Activated CD8-positive, alpha-beta T cell treated with anti-CD3 and anti-CD28 coated beads for 36 hours (primary cell): Measurements from ENCODE around the gene CEND1. TPM values are rescaled to one million over a fixed set of nuclear protein-coding genes. Genes with fewer than 3 reads are reported as not detected.

Experiments used
- ATAC-seq: fragments of 200-7000 bp; cut with Tn5 transposase; one replicate; pipeline ENCODE4 v1.10.0; 2021; ENCODE audit warnings: mild to moderate bottlenecking, moderate library complexity
- CTCF ChIA-PET: fragments of 350-600 bp; sonication (Branson Sonifier 250); formaldehyde crosslinking; loops from one replicate; lab custom pipeline; 2021; ENCODE audit warnings: antibody characterized with exemption; lab: Charles Lee
- POLR2A ChIA-PET: fragments of 350-600 bp; sonication (Branson Sonifier 250); formaldehyde crosslinking; loops from one replicate; lab custom pipeline; 2021; ENCODE audit warnings: antibody characterized with exemption; lab: Charles Lee
- DNase-seq: peaks from one replicate; pipeline ENCODE4 v3.0.0-alpha.2; 2020
- H3K27ac Mint-ChIP-seq: one replicate; pipeline ENCODE4 v1.8.0; 2021; ENCODE audit warnings: mild to moderate bottlenecking, mixed read lengths
- H3K27me3 Mint-ChIP-seq: one replicate; pipeline ENCODE4 v1.8.0; 2021; ENCODE audit warnings: mixed read lengths
- H3K36me3 Mint-ChIP-seq: one replicate; pipeline ENCODE4 v1.8.0; 2021; ENCODE audit warnings: low read depth, mixed read lengths
- H3K4me1 Mint-ChIP-seq: one replicate; pipeline ENCODE4 v1.8.0; 2021; ENCODE audit warnings: low read depth, mixed read lengths
- H3K4me3 Mint-ChIP-seq: one replicate; pipeline ENCODE4 v1.8.0; 2021; ENCODE audit warnings: mild to moderate bottlenecking, moderate library complexity, mixed read lengths
- H3K9me3 Mint-ChIP-seq: one replicate; pipeline ENCODE4 v1.8.0; 2021; ENCODE audit warnings: mixed read lengths
- intact Hi-C: fragments of 100-400 bp; cut with micrococcal nuclease; formaldehyde crosslinking; loops from one replicate; pipeline ENCODE4 v1.10.0; 2022
- total RNA-seq, 2 experiments: library from RNA; stranded (reverse); gene quantifications; one replicate each; pipeline ENCODE4 v1.2.3, GENCODE V29; 2021
- TF ChIP-seq, protein P1 (sequence below): fragments of 200-600 bp; IDR thresholded peaks from one replicate; pipeline ENCODE4 v1.8.0; 2022; ENCODE audit warnings: antibody characterized with exemption, mild to moderate bottlenecking

The CEND1 gene
- total RNA-seq, 2 experiments from 2014 or later = 0.20 to 0.25 TPM

DNA sequence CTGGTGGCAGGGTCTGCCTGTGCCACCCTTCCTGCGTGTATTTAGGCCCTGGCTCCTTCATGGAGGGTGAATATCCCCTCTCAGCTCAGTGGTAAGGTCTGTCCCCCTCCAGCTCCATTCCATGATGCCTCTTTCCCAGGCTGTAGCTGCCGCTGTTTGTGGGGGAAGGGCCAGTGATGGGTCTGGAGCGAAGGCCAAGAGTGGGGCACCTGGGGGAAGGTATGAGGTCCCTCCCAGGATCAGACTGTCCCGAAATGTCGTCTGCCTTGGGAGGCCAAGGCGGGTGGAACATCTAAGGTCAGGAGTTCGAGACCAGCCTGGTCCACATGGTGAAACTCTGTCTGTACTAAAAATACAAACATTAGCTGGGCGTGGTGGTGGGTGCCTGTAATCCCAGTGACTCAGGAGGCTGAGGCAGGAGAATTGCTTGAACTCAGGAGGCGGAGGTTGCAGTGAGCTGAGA is 44.0 kb upstream of the CEND1 start:
- peak overlapping the region; percentile 64 for H3K4me3 Mint-ChIP-seq
- H3K4me1 Mint-ChIP-seq = peaks cover 29% of the 10 kb centered on the region
- POLR2A ChIA-PET = interaction anchor here (1.1 to 21.1 kb wide), 3 partner anchors 9 to 18 kb away, joined by 3 to 273 read pairs (median 11); partner anchors contain the start of genes PNPLA2, RPLP2 and TSPAN4
- ATAC-seq (no peak), DNase-seq (no peak)
- H3K9me3 Mint-ChIP-seq = no peaks in the 10 kb centered on the region
- TF ChIP-seq, protein P1, sequence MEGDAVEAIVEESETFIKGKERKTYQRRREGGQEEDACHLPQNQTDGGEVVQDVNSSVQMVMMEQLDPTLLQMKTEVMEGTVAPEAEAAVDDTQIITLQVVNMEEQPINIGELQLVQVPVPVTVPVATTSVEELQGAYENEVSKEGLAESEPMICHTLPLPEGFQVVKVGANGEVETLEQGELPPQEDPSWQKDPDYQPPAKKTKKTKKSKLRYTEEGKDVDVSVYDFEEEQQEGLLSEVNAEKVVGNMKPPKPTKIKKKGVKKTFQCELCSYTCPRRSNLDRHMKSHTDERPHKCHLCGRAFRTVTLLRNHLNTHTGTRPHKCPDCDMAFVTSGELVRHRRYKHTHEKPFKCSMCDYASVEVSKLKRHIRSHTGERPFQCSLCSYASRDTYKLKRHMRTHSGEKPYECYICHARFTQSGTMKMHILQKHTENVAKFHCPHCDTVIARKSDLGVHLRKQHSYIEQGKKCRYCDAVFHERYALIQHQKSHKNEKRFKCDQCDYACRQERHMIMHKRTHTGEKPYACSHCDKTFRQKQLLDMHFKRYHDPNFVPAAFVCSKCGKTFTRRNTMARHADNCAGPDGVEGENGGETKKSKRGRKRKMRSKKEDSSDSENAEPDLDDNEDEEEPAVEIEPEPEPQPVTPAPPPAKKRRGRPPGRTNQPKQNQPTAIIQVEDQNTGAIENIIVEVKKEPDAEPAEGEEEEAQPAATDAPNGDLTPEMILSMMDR = no peak
- H3K27me3 Mint-ChIP-seq = peaks cover 26% of the 10 kb centered on the region
- CTCF ChIA-PET = interaction anchor here (1.0 to 1.3 kb wide), 2 partner anchors 14 to 23 kb away, joined by 3 to 6 read pairs; no protein-coding TSS in a partner anchor
- H3K36me3 Mint-ChIP-seq = peaks cover 4% of the 10 kb centered on the region
- H3K27ac Mint-ChIP-seq = no peak overlapping the region
- intact Hi-C loops = no loop called here

DNA sequence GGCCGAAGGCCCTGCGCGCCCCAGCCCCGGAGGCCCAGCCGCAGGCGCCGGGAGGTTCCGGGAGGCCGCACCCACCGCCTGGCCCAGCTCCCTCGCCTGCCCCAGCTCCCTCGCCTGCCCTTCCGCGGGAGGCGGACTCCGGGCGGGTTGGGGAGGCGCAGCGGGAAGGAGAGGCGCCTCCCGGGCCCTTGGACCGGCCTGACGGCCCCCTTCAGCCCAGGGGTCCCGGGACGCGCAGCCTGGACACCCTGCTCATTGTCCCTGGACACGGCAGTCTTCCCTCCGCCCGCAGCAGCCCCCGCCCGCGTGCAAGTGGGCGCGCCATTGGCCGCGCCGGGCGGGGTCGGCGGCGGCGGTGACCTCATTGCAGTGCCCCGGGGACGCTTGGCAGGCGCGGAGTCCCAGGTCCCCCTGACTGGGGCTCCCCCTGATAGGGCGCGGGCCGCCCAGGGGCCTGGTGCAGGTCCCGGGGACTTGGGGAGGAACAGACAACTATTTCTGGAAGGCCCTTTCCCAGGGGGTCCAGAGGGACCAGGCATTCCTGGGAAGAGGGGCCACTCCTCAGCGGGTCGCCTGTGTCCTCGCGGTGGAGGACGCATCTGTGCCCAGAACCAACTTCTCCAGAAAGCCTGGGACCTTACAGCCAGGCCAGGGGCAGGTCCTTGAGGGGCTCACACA is 43.4 kb upstream of the CEND1 start:
- Mint-ChIP-seq H3K9me3 (no peaks in the 10 kb centered on the region), H3K4me1 (peaks cover 30% of the 10 kb centered on the region), H3K27me3 (peaks cover 31% of the 10 kb centered on the region), H3K4me3 (peak overlapping the region; percentile 64), H3K36me3 (peaks cover 3% of the 10 kb centered on the region), H3K27ac (no peak overlapping the region)
- CTCF ChIA-PET = interaction anchor here (1.0 to 2.4 kb wide), 3 partner anchors 14 to 107 kb away, joined by 3 to 11 read pairs (median 3); partner anchors contain the start of gene PNPLA2
- ATAC-seq (peak; percentile 38), DNase-seq (peak; percentile 65)
- TF ChIP-seq, protein P1 = no peak
- POLR2A ChIA-PET = interaction anchor here (1.0 to 21.1 kb wide), 4 partner anchors 8 to 17 kb away, joined by 3 to 273 read pairs (median 46); partner anchors contain the start of genes PNPLA2, POLR2L, RPLP2 and TSPAN4
- intact Hi-C loops = no loop called here

DNA sequence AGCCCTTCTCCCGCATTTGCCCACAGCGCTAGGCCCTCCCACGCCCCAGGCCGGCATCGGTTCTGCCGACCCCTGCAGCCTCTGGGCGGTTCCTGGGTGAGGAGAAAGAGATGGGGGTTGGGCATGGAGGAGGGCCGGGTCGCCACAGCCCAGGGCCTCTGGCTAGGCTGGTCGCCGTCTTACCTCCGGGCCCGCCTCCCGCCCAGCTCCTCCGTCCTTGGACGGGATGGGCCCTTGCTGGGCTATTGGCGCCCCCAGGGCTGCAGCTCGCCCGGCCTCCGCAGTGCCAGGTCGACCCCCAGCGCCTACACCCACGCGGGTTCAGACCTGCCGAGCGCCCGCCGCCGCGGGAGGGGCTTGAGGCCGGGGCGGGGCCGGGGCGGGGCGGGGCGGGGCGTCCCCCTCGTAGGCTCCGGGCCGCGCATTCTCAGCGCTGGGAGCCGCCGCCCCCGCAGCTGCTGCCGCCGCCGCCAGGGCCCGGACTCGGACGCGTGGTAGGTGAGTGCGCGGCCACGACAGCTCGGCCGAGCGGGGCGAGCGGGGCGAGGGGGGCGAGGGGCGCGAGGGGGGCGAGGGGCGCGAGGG is 42.7 kb upstream of the CEND1 start, which contains the start of gene CD151:
CD151 (plus strand) TSS at position 424 of the 585 bp plus-strand sequence. CDS start 3,118 bp downstream, outside the sequence.
- Mint-ChIP-seq H3K36me3 (no peaks in the 10 kb centered on the region), H3K4me1 (peaks cover 34% of the 10 kb centered on the region), H3K27me3 (peaks cover 37% of the 10 kb centered on the region), H3K4me3 (peak within 1 kb of the TSS; percentile 64), H3K27ac (no peak within 1 kb of the TSS), H3K9me3 (no peaks in the 10 kb centered on the region)
- intact Hi-C loops = no loop called here
- ATAC-seq (peak; percentile 46), DNase-seq (peak; percentile 66)
- ChIA-PET POLR2A (interaction anchor here (1.0 to 21.1 kb wide), 3 partner anchors 9 to 17 kb away, joined by 3 to 273 read pairs (median 81); partner anchors contain the start of genes PNPLA2, POLR2L, RPLP2 and TSPAN4), CTCF (interaction anchor here (1.2 to 2.4 kb wide), 2 partner anchors 13 to 106 kb away, joined by 3 to 11 read pairs; partner anchors contain the start of gene PNPLA2)
- TF ChIP-seq, protein P1 = no peak

DNA sequence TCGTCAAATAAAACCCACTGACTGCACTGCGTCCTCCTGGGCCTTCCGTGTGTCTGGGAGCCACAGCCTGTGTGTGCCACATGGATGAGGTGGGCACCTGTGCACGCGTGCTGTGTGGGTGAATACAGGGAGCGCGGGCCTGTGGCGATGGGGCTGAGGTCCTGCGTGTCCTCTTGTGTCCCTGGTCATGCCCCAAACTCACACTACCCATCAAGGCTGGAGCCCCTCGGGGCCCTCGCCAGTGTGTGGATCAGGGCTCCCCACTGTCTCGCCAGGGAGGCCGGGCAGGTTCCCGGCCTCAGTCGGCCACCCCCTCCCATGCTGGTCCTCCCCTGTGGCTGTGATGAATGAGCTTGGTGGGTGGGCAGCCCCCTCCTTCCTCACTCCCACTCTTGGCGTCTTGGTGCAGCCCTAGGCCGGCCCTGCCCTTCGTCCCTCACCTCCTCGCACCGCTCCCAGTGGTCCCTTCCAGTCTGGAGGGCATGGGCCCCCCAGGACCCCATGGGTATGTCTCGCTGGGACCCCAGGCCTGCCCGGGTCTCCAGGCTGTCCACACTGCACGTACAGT is 42.2 kb upstream of the CEND1 start:
- ATAC-seq (no peak), DNase-seq (no peak)
- Mint-ChIP-seq H3K4me3 (no peak overlapping the region), H3K27ac (no peak overlapping the region), H3K36me3 (no peaks in the 10 kb centered on the region), H3K9me3 (no peaks in the 10 kb centered on the region), H3K27me3 (peaks cover 40% of the 10 kb centered on the region), H3K4me1 (peaks cover 37% of the 10 kb centered on the region)
- ChIA-PET POLR2A (interaction anchor here (0.6 to 21.1 kb wide), 3 partner anchors 9 to 79 kb away, joined by 3 to 273 read pairs (median 81); partner anchors contain the start of genes PNPLA2, POLR2L, RPLP2 and TSPAN4), CTCF (interaction anchor here (1.2 to 2.4 kb wide), 2 partner anchors 12 to 106 kb away, joined by 3 to 11 read pairs; partner anchors contain the start of gene PNPLA2)
- intact Hi-C loops = no loop called here
- TF ChIP-seq, protein P1 = no peak
